K562 (cell line): ENCODE data around the gene SDK1. TPM values are rescaled to one million over a fixed set of nuclear protein-coding genes. Genes with fewer than 3 reads are reported as not detected.

ENCODE experiments used
- AFF1 ChIP-seq, 2 experiments: fragments of 450-650 bp; IDR thresholded peaks; 2 replicates each; pipeline ENCODE4 v1.6.1; 2018; ENCODE audit warnings: mild to moderate bottlenecking in 2 of 2, low read depth in 1 of 2; ENCODE audit not compliant: partially characterized antibody in 2 of 2
- RREB1 ChIP-seq: fragments of 250-450 bp; sonication (Bioruptor Pico); IDR thresholded peaks from 2 replicates; pipeline ENCODE4 v1.4.0; 2020
- TAL1 ChIP-seq: fragments of 450-650 bp; IDR thresholded peaks from 2 replicates; pipeline ENCODE4 v1.6.1; 2016; ENCODE audit warnings: mild to moderate bottlenecking
- TCFL5 ChIP-seq: fragments of 250-450 bp; sonication (Bioruptor Pico); conservative IDR thresholded peaks from 2 replicates; pipeline ENCODE4 v1.6.1; 2021; ENCODE audit warnings: mild to moderate bottlenecking, moderate library complexity, matching md5 sums
- ZBTB33 ChIP-seq: sonication (generic); formaldehyde crosslinking; IDR thresholded peaks from 2 replicates; pipeline ENCODE4 v1.8.1; 2023; ENCODE audit warnings: mild to moderate bottlenecking, missing genetic modification reagents
- ZNF184 ChIP-seq: sonication (generic); formaldehyde crosslinking; IDR thresholded peaks from 2 replicates; pipeline ENCODE4 v1.5.0; 2020; ENCODE audit warnings: missing genetic modification reagents
- ZNF239 ChIP-seq: fragments of 250-450 bp; sonication (Bioruptor Pico); IDR thresholded peaks from 2 replicates; pipeline ENCODE4 v1.4.0; 2020; ENCODE audit warnings: mild to moderate bottlenecking
- ZNF668 ChIP-seq: fragments of 250-450 bp; sonication (Bioruptor Pico); IDR thresholded peaks from 2 replicates; pipeline ENCODE4 v1.8.0; 2022; ENCODE audit warnings: mild to moderate bottlenecking, inconsistent platforms
- polyA plus RNA-seq, 8 experiments: library from polyadenylated mRNA; depleted of rRNA in 4 of 8; stranded (reverse) in 5 of 8; unstranded in 3 of 8; fragments of >200 nt; fragmentation: Nextera tagmentation in 2 of 8; fragmentation: Illumina TruSeq in 1 of 8; extraction: Ambion mirVana in 2 of 8; extraction: Trizol in 1 of 8; gene quantifications; 2 replicates each; pipeline versions ENCODE4 v1.2.1 to v1.2.3, GENCODE V29; 2011 to 2014; ENCODE audit warnings: inconsistent platforms in 1 of 8, missing spikeins in 1 of 8
- total RNA-seq, 7 experiments: library from RNA; depleted of rRNA in 6 of 7; stranded (reverse); fragments of >200 nt in 6 of 7; fragmentation: Illumina TruSeq in 2 of 7; extraction: Trizol in 2 of 7; gene quantifications; 2 replicates each; pipeline versions ENCODE4 v1.2.1 to v1.2.3, GENCODE V29; 2011 to 2021; ENCODE audit warnings: low replicate concordance in 1 of 7

SDK1 gene
- total and polyA plus RNA-seq, 9 of the 15 experiments (the other 6 are each of a cell fraction or from before 2014, with no cell fraction given): 0.16 TPM; not detected in 8

GRCh38 chr7:4115941-4116610, 815.0 kb downstream of the SDK1 start (continued):
- no peak for TF ChIP-seq ZBTB33 (CRISPR knock-in tag)
- no peak for TF ChIP-seq AFF1 (IDR thresholded peaks at IDR 0.05; ENCODE audit: low read depth in 1 of 2, partially characterized antibody in 2 of 2)
- TF ChIP-seq TAL1: no peak
- TF ChIP-seq TCFL5 (CRISPR knock-in tag): no peak
- TF ChIP-seq RREB1 (CRISPR knock-in tag): no peak
- TF ChIP-seq ZNF239 (CRISPR knock-in tag): no peak
- no peak for TF ChIP-seq ZNF668 (CRISPR knock-in tag)
- TF ChIP-seq ZNF184 (CRISPR knock-in tag): no peak
